Progenitor cell of endocrine pancreas (in vitro differentiated cells): ENCODE results near the gene SH2D6. TPM values are rescaled to one million over a fixed set of nuclear protein-coding genes. Genes with fewer than 3 reads are reported as not detected.

Experiments
- DNase-seq: peaks from one replicate; pipeline ENCODE4 v3.0.0; 2021; ENCODE audit warnings: low spot score; ENCODE audit not compliant: unreplicated experiment
- H3K27ac Mint-ChIP-seq: 2 replicates; pipeline ENCODE4 v1.8.0; 2021; ENCODE audit warnings: mild to moderate bottlenecking, moderate library complexity, mixed read lengths
- H3K27me3 Mint-ChIP-seq: 2 replicates; pipeline ENCODE4 v1.8.0; 2021; ENCODE audit warnings: mixed read lengths
- H3K36me3 Mint-ChIP-seq: 2 replicates; pipeline ENCODE4 v1.8.0; 2022; ENCODE audit warnings: mixed read lengths; ENCODE audit not compliant: insufficient read depth
- H3K4me1 Mint-ChIP-seq: 2 replicates; pipeline ENCODE4 v1.8.0; 2021; ENCODE audit warnings: low read depth, mixed read lengths
- H3K4me3 Mint-ChIP-seq: 2 replicates; pipeline ENCODE4 v1.8.0; 2021; ENCODE audit warnings: low read depth, mild to moderate bottlenecking, moderate library complexity, mixed read lengths
- H3K9me3 Mint-ChIP-seq: 2 replicates; pipeline ENCODE4 v1.8.0; 2021; ENCODE audit warnings: low read depth, mixed read lengths
- total RNA-seq: library from RNA; stranded (reverse); gene quantifications from 2 replicates; pipeline ENCODE4 v1.2.1, GENCODE V29; 2021
- TF ChIP-seq, protein P1 (sequence below): fragments of 200-600 bp; sonication (generic); IDR thresholded peaks from one replicate; pipeline ENCODE4 v1.5.0; 2021; ENCODE audit warnings: antibody characterized with exemption, mild to moderate bottlenecking; ENCODE audit not compliant: unreplicated experiment

SH2D6 gene
- total RNA-seq, 1 donor from 2014 or later: 0.29 TPM

GRCh38 chr2:85453571-85453970, 35.1 kb downstream of the SH2D6 start:
- DNase-seq: no peak
- TF ChIP-seq, protein P1, sequence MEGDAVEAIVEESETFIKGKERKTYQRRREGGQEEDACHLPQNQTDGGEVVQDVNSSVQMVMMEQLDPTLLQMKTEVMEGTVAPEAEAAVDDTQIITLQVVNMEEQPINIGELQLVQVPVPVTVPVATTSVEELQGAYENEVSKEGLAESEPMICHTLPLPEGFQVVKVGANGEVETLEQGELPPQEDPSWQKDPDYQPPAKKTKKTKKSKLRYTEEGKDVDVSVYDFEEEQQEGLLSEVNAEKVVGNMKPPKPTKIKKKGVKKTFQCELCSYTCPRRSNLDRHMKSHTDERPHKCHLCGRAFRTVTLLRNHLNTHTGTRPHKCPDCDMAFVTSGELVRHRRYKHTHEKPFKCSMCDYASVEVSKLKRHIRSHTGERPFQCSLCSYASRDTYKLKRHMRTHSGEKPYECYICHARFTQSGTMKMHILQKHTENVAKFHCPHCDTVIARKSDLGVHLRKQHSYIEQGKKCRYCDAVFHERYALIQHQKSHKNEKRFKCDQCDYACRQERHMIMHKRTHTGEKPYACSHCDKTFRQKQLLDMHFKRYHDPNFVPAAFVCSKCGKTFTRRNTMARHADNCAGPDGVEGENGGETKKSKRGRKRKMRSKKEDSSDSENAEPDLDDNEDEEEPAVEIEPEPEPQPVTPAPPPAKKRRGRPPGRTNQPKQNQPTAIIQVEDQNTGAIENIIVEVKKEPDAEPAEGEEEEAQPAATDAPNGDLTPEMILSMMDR: no peak
- Mint-ChIP-seq H3K9me3 (peaks cover 5% of the 10 kb centered on the region), H3K27ac (no peak overlapping the region), H3K36me3 (no peaks in the 10 kb centered on the region), H3K4me3 (no peak overlapping the region), H3K27me3 (no peaks in the 10 kb centered on the region), H3K4me1 (peaks cover 19% of the 10 kb centered on the region)

- Mint-ChIP-seq H3K9me3 (peaks cover 5% of the 10 kb centered on the region), H3K4me3 (no peak overlapping the region), H3K27me3 (no peaks in the 10 kb centered on the region), H3K36me3 (no peaks in the 10 kb centered on the region), H3K27ac (peak overlapping the region; percentile 62), H3K4me1 (peaks cover 23% of the 10 kb centered on the region)
- no peak for DNase-seq
- TF ChIP-seq, protein P1: no peak
Observed at GRCh38 chr2:85455552-85456090, 37.1 kb downstream of the SH2D6 start.

GRCh38 chr2:85457043-85457442, 38.5 kb downstream of the SH2D6 start:
- Mint-ChIP-seq H3K27me3 (no peaks in the 10 kb centered on the region), H3K9me3 (peaks cover 5% of the 10 kb centered on the region), H3K4me1 (peaks cover 23% of the 10 kb centered on the region), H3K4me3 (no peak overlapping the region), H3K36me3 (no peaks in the 10 kb centered on the region), H3K27ac (peak overlapping the region; percentile 88)
- TF ChIP-seq, protein P1: no peak
- DNase-seq: no peak

DNA sequence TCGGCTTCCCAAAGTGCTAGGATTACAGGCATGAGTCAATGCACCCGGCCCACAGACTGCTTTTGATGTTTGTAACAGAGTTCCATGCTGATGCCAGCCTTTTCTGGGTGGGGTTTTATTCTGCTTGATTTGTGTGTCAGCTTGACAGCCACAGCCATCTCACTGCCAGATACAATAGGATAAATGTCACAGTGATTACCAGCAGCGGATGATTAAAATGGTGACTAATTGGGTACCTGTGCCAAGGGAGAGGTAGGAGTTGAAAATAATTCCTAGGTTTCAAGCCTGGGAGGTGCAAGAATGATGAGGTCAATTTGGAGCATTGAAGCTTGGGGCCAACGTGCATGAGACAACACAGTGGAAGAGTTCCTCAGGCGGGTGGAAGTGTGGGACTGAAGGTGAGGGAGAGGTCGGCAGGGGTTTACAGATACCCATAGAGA, 39.4 kb downstream of the SH2D6 start:
- Mint-ChIP-seq H3K36me3 (no peaks in the 10 kb centered on the region), H3K9me3 (peaks cover 5% of the 10 kb centered on the region), H3K4me1 (peaks cover 23% of the 10 kb centered on the region), H3K27me3 (no peaks in the 10 kb centered on the region), H3K27ac (no peak overlapping the region), H3K4me3 (no peak overlapping the region)
- DNase-seq: no peak
- TF ChIP-seq, protein P1: no peak

DNA sequence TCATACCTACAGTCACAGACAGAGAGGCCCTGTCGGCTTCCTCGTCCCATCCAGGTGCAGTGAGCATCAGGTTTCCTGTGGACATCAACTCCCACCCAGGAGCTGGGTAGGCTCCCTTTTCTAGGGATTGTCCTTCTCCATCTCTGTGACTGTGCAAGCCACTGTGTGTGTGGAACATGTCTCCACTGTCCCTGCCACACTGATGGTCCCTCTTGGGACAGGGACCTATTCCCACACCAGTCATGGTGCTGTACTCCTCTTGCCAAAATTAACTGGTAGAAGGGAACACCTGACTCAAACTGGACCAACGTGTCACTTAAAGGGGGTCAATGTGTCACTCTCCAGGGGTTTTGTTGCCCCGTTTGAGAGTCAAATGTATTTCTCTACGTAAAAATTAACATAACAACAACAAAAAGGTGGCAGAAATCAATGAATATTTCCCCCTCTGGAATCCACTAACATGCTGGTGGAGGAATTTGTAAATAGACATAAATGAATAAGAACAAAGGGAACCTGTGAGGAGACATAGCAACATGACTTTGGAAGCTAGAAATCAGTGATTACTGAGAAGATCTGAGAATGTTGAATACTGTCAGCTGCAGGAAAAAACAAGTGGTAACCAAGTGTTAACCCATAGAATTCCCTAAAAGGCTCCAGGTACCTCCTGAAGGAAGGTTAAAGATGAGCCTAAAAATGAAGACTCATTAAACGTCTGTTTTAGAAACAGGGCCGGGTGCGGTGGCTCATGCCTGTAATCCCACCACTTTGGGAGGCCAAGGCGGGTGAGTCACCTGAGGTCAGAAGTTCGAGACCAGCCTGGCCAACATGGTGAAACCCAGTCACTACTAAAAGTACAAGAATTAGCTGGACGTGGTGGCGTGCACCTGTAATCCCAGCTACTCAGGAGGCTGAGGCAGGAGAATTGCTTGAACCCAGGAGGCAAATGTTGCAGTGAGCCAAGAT, 40.4 kb downstream of the SH2D6 start:
- Mint-ChIP-seq H3K9me3 (peaks cover 5% of the 10 kb centered on the region), H3K36me3 (no peaks in the 10 kb centered on the region), H3K27me3 (no peaks in the 10 kb centered on the region), H3K27ac (no peak overlapping the region), H3K4me3 (no peak overlapping the region), H3K4me1 (peaks cover 23% of the 10 kb centered on the region)
- DNase-seq: no peak
- TF ChIP-seq, protein P1: no peak
